Natural killer cell (primary cell): ENCODE data around the gene CYP2S1. TPM values are rescaled to one million over a fixed set of nuclear protein-coding genes. Genes with fewer than 3 reads are reported as not detected.
"Not testable (repeated sequence)": the region's sequence is repeated elsewhere in the genome, so short reads cannot be mapped to it uniquely, and the experiment has no call there.

Source experiments
- ATAC-seq, 3 donors: fragments of 150-1000 bp in 2 of 3; fragments of 200-7000 bp in 1 of 3; cut with Tn5 transposase; 1 replicate in 1 of 3; 2 replicates in 2 of 3; pipeline ENCODE4 v1.10.0; 2021; ENCODE audit warnings: mild to moderate bottlenecking in 2 of 3, moderate library complexity in 2 of 3
- DNase-seq, 2 donors: peaks; one replicate each; pipeline versions ENCODE4 v3.0.0 to v3.0.0-alpha.2; 2013 to 2021; ENCODE audit warnings: mixed read lengths in 1 of 2
- H3K27ac ChIP-seq: one replicate; pipeline ENCODE4 v1.5.1; 2013; ENCODE audit warnings: mild to moderate bottlenecking, low read length
- H3K27me3 ChIP-seq: one replicate; pipeline ENCODE4 v1.6.1; 2013; ENCODE audit warnings: low read length; ENCODE audit not compliant: control insufficient read depth, insufficient read depth
- H3K36me3 ChIP-seq: one replicate; pipeline ENCODE4 v1.6.1; 2013; ENCODE audit warnings: low read length; ENCODE audit not compliant: control insufficient read depth, insufficient read depth
- H3K4me1 ChIP-seq: one replicate; pipeline ENCODE4 v1.6.1; 2013; ENCODE audit warnings: low read length; ENCODE audit not compliant: control insufficient read depth, insufficient read depth
- H3K4me3 ChIP-seq: one replicate; pipeline ENCODE4 v1.5.1; 2013; ENCODE audit warnings: low read length
- H3K9me3 ChIP-seq: one replicate; pipeline ENCODE4 v1.6.1; 2013; ENCODE audit warnings: low read length; ENCODE audit not compliant: control insufficient read depth, insufficient read depth
- H3K27ac Mint-ChIP-seq, 2 donors: one replicate each; pipeline ENCODE4 v1.8.0; 2022; ENCODE audit warnings: mild to moderate bottlenecking in 2 of 2, mixed read lengths in 2 of 2, moderate library complexity in 1 of 2
- H3K27me3 Mint-ChIP-seq, 2 donors: one replicate each; pipeline ENCODE4 v1.8.0; 2022; ENCODE audit warnings: low read depth in 2 of 2, mixed read lengths in 2 of 2
- H3K36me3 Mint-ChIP-seq: one replicate; pipeline ENCODE4 v1.8.0; 2022; ENCODE audit warnings: mixed read lengths
- H3K4me1 Mint-ChIP-seq, 2 donors: one replicate each; pipeline ENCODE4 v1.8.0; 2022; ENCODE audit warnings: mixed read lengths in 2 of 2
- H3K4me3 Mint-ChIP-seq: one replicate; pipeline ENCODE4 v1.8.0; 2022; ENCODE audit warnings: mild to moderate bottlenecking, moderate library complexity, mixed read lengths
- H3K9me3 Mint-ChIP-seq, 2 donors: one replicate each; pipeline ENCODE4 v1.8.0; 2022; ENCODE audit warnings: mixed read lengths in 2 of 2
- whole genome bisulfite sequencing: methylation state at CpG from one replicate; pipeline ENCODE4 v1.1.7; 2013; ENCODE audit warnings: missing lambda C conversion rate; ENCODE audit not compliant: insufficient coverage; 5-methylcytosine and 5-hydroxymethylcytosine counted together
- intact Hi-C: fragments of 100-400 bp; cut with micrococcal nuclease; formaldehyde crosslinking; loops from one replicate; pipeline ENCODE4 v1.14.2; 2022
- total RNA-seq, 4 donors: library from RNA; stranded (reverse); fragments of 120-200 nt in 1 of 4; gene quantifications; one replicate each; pipeline versions ENCODE4 v1.2.3 to v1.2.4, GENCODE V29; 2013 to 2022
- TF ChIP-seq, protein P1 (sequence below): fragments of 200-600 bp; IDR thresholded peaks from one replicate; pipeline ENCODE4 v1.8.0; 2022; ENCODE audit warnings: antibody characterized with exemption

Gene CYP2S1
- total RNA-seq, 3 donors from 2014 or later (not counting 1 experiment from before 2014, with no cell fraction given), result 0.78 to 1.6 (median 0.84) TPM

GRCh38 chr19:41204338-41204737 lies 11.3 kb downstream of the CYP2S1 start:
- not testable (repeated sequence) for H3K27ac ChIP-seq, H3K9me3 ChIP-seq, H3K27me3 Mint-ChIP-seq, H3K4me1 ChIP-seq, H3K4me3 ChIP-seq, H3K9me3 Mint-ChIP-seq, H3K4me3 Mint-ChIP-seq, H3K27me3 ChIP-seq, H3K36me3 Mint-ChIP-seq, H3K36me3 ChIP-seq
- intact Hi-C loops, result loop anchor here (1.0 to 10.0 kb wide), 4 partner anchors 58 to 360 kb away; no protein-coding TSS in a partner anchor
- peak overlapping the region in 1 of 2 donors; percentile 9 for H3K27ac Mint-ChIP-seq
- TF ChIP-seq, protein P1, sequence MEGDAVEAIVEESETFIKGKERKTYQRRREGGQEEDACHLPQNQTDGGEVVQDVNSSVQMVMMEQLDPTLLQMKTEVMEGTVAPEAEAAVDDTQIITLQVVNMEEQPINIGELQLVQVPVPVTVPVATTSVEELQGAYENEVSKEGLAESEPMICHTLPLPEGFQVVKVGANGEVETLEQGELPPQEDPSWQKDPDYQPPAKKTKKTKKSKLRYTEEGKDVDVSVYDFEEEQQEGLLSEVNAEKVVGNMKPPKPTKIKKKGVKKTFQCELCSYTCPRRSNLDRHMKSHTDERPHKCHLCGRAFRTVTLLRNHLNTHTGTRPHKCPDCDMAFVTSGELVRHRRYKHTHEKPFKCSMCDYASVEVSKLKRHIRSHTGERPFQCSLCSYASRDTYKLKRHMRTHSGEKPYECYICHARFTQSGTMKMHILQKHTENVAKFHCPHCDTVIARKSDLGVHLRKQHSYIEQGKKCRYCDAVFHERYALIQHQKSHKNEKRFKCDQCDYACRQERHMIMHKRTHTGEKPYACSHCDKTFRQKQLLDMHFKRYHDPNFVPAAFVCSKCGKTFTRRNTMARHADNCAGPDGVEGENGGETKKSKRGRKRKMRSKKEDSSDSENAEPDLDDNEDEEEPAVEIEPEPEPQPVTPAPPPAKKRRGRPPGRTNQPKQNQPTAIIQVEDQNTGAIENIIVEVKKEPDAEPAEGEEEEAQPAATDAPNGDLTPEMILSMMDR, result peak; percentile 78
- 13% methylated on average over 3 of the region's 7 CpGs for WGBS
- peaks cover 4 to 10% of the 10 kb centered on the region in 2 donors for H3K4me1 Mint-ChIP-seq
- peak; percentile 72 to 95 for DNase-seq
- ATAC-seq, result peak; percentile 91 to 100 (median 100)

GRCh38 chr19:41205995-41206394 lies 13.0 kb downstream of the CYP2S1 start:
- DNase-seq (peak in 1 of 2 donors; percentile 36), ATAC-seq (no peak)
- Histone ChIP-seq H3K9me3 (no peaks in the 10 kb centered on the region), H3K27me3 (no peaks in the 10 kb centered on the region), H3K27ac (no peak overlapping the region), H3K4me3 (no peak overlapping the region), H3K4me1 (no peaks in the 10 kb centered on the region), H3K36me3 (no peaks in the 10 kb centered on the region)
- peaks cover 4 to 10% of the 10 kb centered on the region in 2 donors for H3K4me1 Mint-ChIP-seq
- no peaks in the 10 kb centered on the region for H3K27me3 Mint-ChIP-seq
- H3K36me3 Mint-ChIP-seq, result no peaks in the 10 kb centered on the region
- no peaks in the 10 kb centered on the region for H3K9me3 Mint-ChIP-seq
- intact Hi-C loops, result loop anchor here (2.0 to 10.0 kb wide), 2 partner anchors 149 to 359 kb away; no protein-coding TSS in a partner anchor
- no peak overlapping the region for H3K27ac Mint-ChIP-seq
- WGBS, result 70% methylated on average over 10 of the region's 10 CpGs
- no peak overlapping the region for H3K4me3 Mint-ChIP-seq
- TF ChIP-seq, protein P1, result no peak

DNA sequence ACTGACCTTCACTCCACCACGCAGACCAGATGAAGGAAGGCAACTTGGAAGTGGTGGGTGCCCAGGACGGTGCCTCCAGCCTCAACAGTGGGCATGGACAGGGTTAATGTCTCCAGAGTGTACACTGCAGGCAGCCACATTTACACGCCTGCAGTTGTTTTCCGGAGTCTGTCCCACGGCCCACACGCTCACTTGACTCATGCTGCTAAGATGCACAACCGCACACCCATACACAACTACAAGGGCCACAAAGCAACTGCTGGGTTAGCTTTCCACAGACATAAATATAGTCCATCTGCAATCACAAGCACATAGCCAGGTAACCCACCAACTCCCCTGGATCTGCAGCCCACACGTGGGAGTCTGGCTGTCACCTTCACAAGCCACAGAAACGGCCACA lies 13.4 kb downstream of the CYP2S1 start:
- no peaks in the 10 kb centered on the region for H3K36me3 Mint-ChIP-seq
- no peak overlapping the region for H3K4me3 ChIP-seq
- no peak for ATAC-seq
- 84% methylated on average over 9 of the region's 9 CpGs for WGBS
- TF ChIP-seq, protein P1, result no peak
- no peak overlapping the region for H3K27ac Mint-ChIP-seq
- H3K27me3 Mint-ChIP-seq, result no peaks in the 10 kb centered on the region
- no peaks in the 10 kb centered on the region for H3K4me1 ChIP-seq
- intact Hi-C loops, result loop anchor here (10.0 kb wide), 1 partner anchor 358 kb away; no protein-coding TSS in a partner anchor
- H3K4me1 Mint-ChIP-seq, result peaks cover 4 to 10% of the 10 kb centered on the region in 2 donors
- DNase-seq, result no peak
- H3K27me3 ChIP-seq, result no peaks in the 10 kb centered on the region
- no peak overlapping the region for H3K27ac ChIP-seq
- H3K9me3 ChIP-seq, result no peaks in the 10 kb centered on the region
- H3K4me3 Mint-ChIP-seq, result no peak overlapping the region
- no peaks in the 10 kb centered on the region for H3K36me3 ChIP-seq
- no peaks in the 10 kb centered on the region for H3K9me3 Mint-ChIP-seq
